Effector memory CD4-positive, alpha-beta T cell (primary cell): ENCODE data around the gene PSMD8.
"Not testable (repeated sequence)": the region's sequence is repeated elsewhere in the genome, so short reads cannot be mapped to it uniquely, and the experiment has no call there.

Experiments
- DNase-seq, 3 donors: peaks; one replicate each; pipeline ENCODE4 v3.0.0-alpha.2; 2020
- H3K27ac ChIP-seq: 2 replicates; pipeline ENCODE4 v1.7.0; 2013; ENCODE audit warnings: mild to moderate bottlenecking, low read length, moderate library complexity; ENCODE audit not compliant: insufficient read depth, poor library complexity, severe bottlenecking
- H3K27me3 ChIP-seq: replicated peaks from 2 replicates; pipeline ENCODE4 v1.7.0; 2013; ENCODE audit warnings: mild to moderate bottlenecking, low read length; ENCODE audit not compliant: insufficient read depth, control insufficient read depth, poor library complexity, severe bottlenecking
- H3K36me3 ChIP-seq: 2 replicates; pipeline ENCODE4 v1.7.0; 2013; ENCODE audit warnings: mild to moderate bottlenecking, low read length, moderate library complexity; ENCODE audit not compliant: control insufficient read depth, insufficient read depth
- H3K4me1 ChIP-seq: 2 replicates; pipeline ENCODE4 v1.7.0; 2013; ENCODE audit warnings: low read length, mild to moderate bottlenecking; ENCODE audit not compliant: control insufficient read depth, insufficient read depth, poor library complexity, severe bottlenecking
- H3K4me3 ChIP-seq: 2 replicates; pipeline ENCODE4 v1.7.0; 2013; ENCODE audit warnings: low read length, low read depth, mild to moderate bottlenecking; ENCODE audit not compliant: insufficient read depth, poor library complexity, severe bottlenecking
- H3K9me3 ChIP-seq: 2 replicates; pipeline ENCODE4 v1.7.0; 2013; ENCODE audit warnings: mild to moderate bottlenecking, low read length, moderate library complexity; ENCODE audit not compliant: control insufficient read depth

PSMD8 gene

GRCh38 chr19:38421856-38422255, 47.5 kb downstream of the PSMD8 start:
- H3K27me3 ChIP-seq = no peaks in the 10 kb centered on the region
- DNase-seq = no peak
- H3K4me3 ChIP-seq = no peak overlapping the region
- H3K9me3 ChIP-seq = no peaks in the 10 kb centered on the region
- H3K36me3 ChIP-seq = no peaks in the 10 kb centered on the region
- peaks cover 23% of the 10 kb centered on the region for H3K4me1 ChIP-seq
- H3K27ac ChIP-seq = no peak overlapping the region

GRCh38 chr19:38422438-38422837, 48.1 kb downstream of the PSMD8 start:
- Histone ChIP-seq H3K36me3 (no peaks in the 10 kb centered on the region), H3K27me3 (no peaks in the 10 kb centered on the region), H3K4me3 (no peak overlapping the region), H3K27ac (no peak overlapping the region), H3K4me1 (peaks cover 18% of the 10 kb centered on the region), H3K9me3 (no peaks in the 10 kb centered on the region)
- no peak for DNase-seq

- DNase-seq = no peak
- H3K4me1 ChIP-seq = peaks cover 7% of the 10 kb centered on the region
- H3K9me3 ChIP-seq = no peaks in the 10 kb centered on the region
- no peak overlapping the region for H3K27ac ChIP-seq
- H3K36me3 ChIP-seq = no peaks in the 10 kb centered on the region
- H3K27me3 ChIP-seq = no peaks in the 10 kb centered on the region
- no peak overlapping the region for H3K4me3 ChIP-seq
These were observed 49.9 kb downstream of the PSMD8 start for GRCh38 chr19:38424272-38424671.

- Histone ChIP-seq H3K4me1 (peaks cover 7% of the 10 kb centered on the region), H3K27me3 (no peaks in the 10 kb centered on the region), H3K36me3 (no peaks in the 10 kb centered on the region), H3K27ac (no peak overlapping the region), H3K4me3 (no peak overlapping the region), H3K9me3 (no peaks in the 10 kb centered on the region)
- DNase-seq = no peak
These were observed 50.9 kb downstream of the PSMD8 start for GRCh38 chr19:38425222-38425809.

GRCh38 chr19:38425810-38426466, 51.6 kb downstream of the PSMD8 start, which contains the start of gene RASGRP4:
Gene RASGRP4 (minus strand): TSS chr19:38426219. CDS start chr19:38426091, 128 bp downstream.
- Histone ChIP-seq H3K27me3 (no peaks in the 10 kb centered on the region), H3K9me3 (no peaks in the 10 kb centered on the region), H3K4me3 (no peak within 1 kb of the TSS), H3K27ac (no peak within 1 kb of the TSS), H3K4me1 (peaks cover 7% of the 10 kb centered on the region), H3K36me3 (no peaks in the 10 kb centered on the region)
- DNase-seq = peak; percentile 25 to 31 (median 26)

GRCh38 chr19:38427035-38427677, 52.8 kb downstream of the PSMD8 start:
- DNase-seq = peak in 2 of 3 donors; percentile 11 to 22
- not testable (repeated sequence) for H3K4me3 ChIP-seq, H3K27me3 ChIP-seq, H3K27ac ChIP-seq, H3K4me1 ChIP-seq, H3K9me3 ChIP-seq, H3K36me3 ChIP-seq

- no peaks in the 10 kb centered on the region for H3K36me3 ChIP-seq
- peaks cover 10% of the 10 kb centered on the region for H3K4me1 ChIP-seq
- no peaks in the 10 kb centered on the region for H3K27me3 ChIP-seq
- no peaks in the 10 kb centered on the region for H3K9me3 ChIP-seq
- H3K27ac ChIP-seq = no peak overlapping the region
- no peak for DNase-seq
- H3K4me3 ChIP-seq = no peak overlapping the region
These were observed 54.9 kb downstream of the PSMD8 start for GRCh38 chr19:38429055-38429810.

- Histone ChIP-seq H3K27me3 (no peaks in the 10 kb centered on the region), H3K9me3 (no peaks in the 10 kb centered on the region), H3K4me3 (no peak overlapping the region), H3K4me1 (peaks cover 10% of the 10 kb centered on the region), H3K36me3 (no peaks in the 10 kb centered on the region), H3K27ac (no peak overlapping the region)
- no peak for DNase-seq
These were observed 55.4 kb downstream of the PSMD8 start for GRCh38 chr19:38429811-38430156.

GRCh38 chr19:38430931-38431330, 56.6 kb downstream of the PSMD8 start:
- Histone ChIP-seq H3K27ac (no peak overlapping the region), H3K4me1 (peaks cover 4% of the 10 kb centered on the region), H3K27me3 (no peaks in the 10 kb centered on the region), H3K36me3 (no peaks in the 10 kb centered on the region), H3K4me3 (no peak overlapping the region), H3K9me3 (no peaks in the 10 kb centered on the region)
- DNase-seq = no peak
